Motor neuron (in vitro differentiated cells): ENCODE results near the gene PI4KB. TPM values are rescaled to one million over a fixed set of nuclear protein-coding genes. Genes with fewer than 3 reads are reported as not detected.

ENCODE experiments used
- ATAC-seq, 8 experiments: fragments of 200-7000 bp; cut with Tn5 transposase; replicated peaks in 6 of 8; 2 replicates each; pipeline ENCODE4 v1.8.0; 2021; ENCODE audit warnings: mild to moderate bottlenecking in 8 of 8, moderate library complexity in 8 of 8
- H3K27ac ChIP-seq, 2 donors: fragments of 250-450 bp; sonication (Bioruptor Pico); 2 replicates each; pipeline ENCODE4 v1.9.0; 2021; ENCODE audit warnings: antibody characterized with exemption in 2 of 2, mild to moderate bottlenecking in 2 of 2, moderate library complexity in 1 of 2
- H3K4me1 ChIP-seq, 2 donors: fragments of 250-450 bp; sonication (Bioruptor Pico); replicated peaks in 1 of 2; 2 replicates each; pipeline ENCODE4 v1.6.1; 2021; ENCODE audit warnings: antibody characterized with exemption in 2 of 2, mild to moderate bottlenecking in 2 of 2, moderate library complexity in 1 of 2
- H3K4me3 ChIP-seq, 5 donors: fragments of 250-450 bp; sonication (Bioruptor Pico); 2 replicates each; pipeline ENCODE4 v1.9.0; 2021; ENCODE audit warnings: antibody characterized with exemption in 5 of 5, mild to moderate bottlenecking in 5 of 5, moderate library complexity in 4 of 5
- WGBS, 10 experiments: fragments of 450-650 bp; shearing (Covaris generic); methylation state at CpG; one replicate each; pipeline ENCODE4 v1.0.0; 2022; 5-methylcytosine and 5-hydroxymethylcytosine counted together
- in situ Hi-C, 9 experiments: fragments of 400-800 bp; cut with MboI; loops; one replicate each; pipeline ENCODE4 v1.15.0; 2021; ENCODE audit warnings: low sequenced_read_pairs in 9 of 9, low pct_unique_long_range_greater_than_20kb in 2 of 9; ENCODE audit not compliant: unreplicated experiment in 9 of 9
- total RNA-seq, 8 experiments: library from RNA; unstranded; fragments of 300-600 nt; gene quantifications; 2 replicates each; pipeline versions ENCODE4 v1.2.3 to v1.2.4, GENCODE V29; 2022

PI4KB gene
- total RNA-seq, 8 experiments from 2014 or later, result 45.0 to 64.7 (median 55.6) TPM

- no peak overlapping the region for H3K27ac ChIP-seq
- ATAC-seq, result peak in 1 of 8 experiments; percentile 5
- in situ Hi-C loops, result no loop called here
These were observed 37.9 kb downstream of the PI4KB start for GRCh38 chr1:151289080-151289935.

GRCh38 chr1:151288502-151288901 lies 38.7 kb downstream of the PI4KB start:
- no peak for ATAC-seq
- WGBS, 10 experiments, result 80 to 100% (median 91%) methylated on average over 1 to 8 of the region's 14 CpGs; no CpG with 5 or more reads in 4 of the 10 experiments
- in situ Hi-C loops, result no loop called here
- Histone ChIP-seq H3K4me1 (peaks cover 6 to 10% of the 10 kb centered on the region in 2 donors), H3K4me3 (no peak overlapping the region), H3K27ac (no peak overlapping the region)

More at GRCh38 chr1:151289080-151289935, 37.9 kb downstream of the PI4KB start:
- WGBS, 10 experiments, result 50 to 100% (median 100%) methylated on average over 1 to 2 of the region's 18 CpGs; no CpG with 5 or more reads in 7 of the 10 experiments
- Histone ChIP-seq H3K4me1 (peaks cover 8 to 10% of the 10 kb centered on the region in 2 donors), H3K4me3 (no peak overlapping the region)

- ATAC-seq, result no peak
- H3K4me3 ChIP-seq, result no peak overlapping the region
- H3K27ac ChIP-seq, result no peak overlapping the region
- H3K4me1 ChIP-seq, result peaks cover 9 to 10% of the 10 kb centered on the region in 2 donors
- 67 to 100% (median 95%) methylated on average over 1 to 16 of the region's 22 CpGs; no CpG with 5 or more reads in 3 of the 10 experiments for WGBS, 10 experiments
- in situ Hi-C loops, result no loop called here
These were observed 39.3 kb downstream of the PI4KB start for GRCh38 chr1:151287767-151288500.

GRCh38 chr1:151287341-151287699 lies 39.9 kb downstream of the PI4KB start:
- in situ Hi-C loops, result no loop called here
- Histone ChIP-seq H3K4me3 (no peak overlapping the region), H3K4me1 (peaks cover 9 to 10% of the 10 kb centered on the region in 2 donors), H3K27ac (no peak overlapping the region)
- ATAC-seq, result no peak
- 83 to 100% (median 100%) methylated on average over 1 to 5 of the region's 7 CpGs; no CpG with 5 or more reads in 5 of the 10 experiments for WGBS, 10 experiments

- no peak overlapping the region for H3K27ac ChIP-seq
- H3K4me1 ChIP-seq, result peaks cover 9 to 10% of the 10 kb centered on the region in 2 donors
- ATAC-seq, result no peak
- in situ Hi-C loops, result no loop called here
- H3K4me3 ChIP-seq, result no peak overlapping the region
- WGBS, 10 experiments, result 90 to 100% (median 93%) methylated on average over 1 to 10 of the region's 10 CpGs; no CpG with 5 or more reads in 5 of the 10 experiments
These were observed 40.4 kb downstream of the PI4KB start for GRCh38 chr1:151286619-151287340.

- WGBS, 10 experiments, result 0 to 86% (median 39%) methylated on average over 1 of the region's 2 CpGs; no CpG with 5 or more reads in 6 of the 10 experiments
- no peak for ATAC-seq
- Histone ChIP-seq H3K27ac (no peak overlapping the region), H3K4me1 (peaks cover 9 to 10% of the 10 kb centered on the region in 2 donors), H3K4me3 (peak overlapping the region in 3 of 5 donors; percentile 53 to 85 (median 59))
- in situ Hi-C loops, result no loop called here
These were observed 43.1 kb downstream of the PI4KB start for GRCh38 chr1:151284013-151284577.

- Histone ChIP-seq H3K4me1 (peaks cover 9 to 10% of the 10 kb centered on the region in 2 donors), H3K4me3 (peak overlapping the region; percentile 53 to 85 (median 59)), H3K27ac (peak overlapping the region; percentile 70 to 84)
- in situ Hi-C loops, result no loop called here
- WGBS, 10 experiments, result 0 to 3% (median 1%) methylated on average over 5 to 6 of the region's 44 CpGs; no CpG with 5 or more reads in 6 of the 10 experiments
- no peak for ATAC-seq
These were observed 44.1 kb downstream of the PI4KB start for GRCh38 chr1:151282883-151283725.

- Histone ChIP-seq H3K4me1 (peaks cover 9 to 10% of the 10 kb centered on the region in 2 donors), H3K27ac (peak within 1 kb of the TSS; percentile 93 to 95), H3K4me3 (peak within 1 kb of the TSS; percentile 53 to 85 (median 59))
- in situ Hi-C loops, result no loop called here
- ATAC-seq, result peak; percentile 81 to 93 (median 92)
- WGBS, 10 experiments, result 0 to 2% (median 0%) methylated on average over 3 to 10 of the region's 74 CpGs; no CpG with 5 or more reads in 5 of the 10 experiments
These were observed 45.0 kb downstream of the PI4KB start, which contains the start of gene ZNF687 for GRCh38 chr1:151281969-151282882. ZNF687 (plus strand) TSS chr1:151282299; CDS start chr1:151286292, 3,993 bp downstream.

GRCh38 chr1:151281225-151281968 lies 45.8 kb downstream of the PI4KB start:
- Histone ChIP-seq H3K4me1 (peaks cover 9 to 10% of the 10 kb centered on the region in 2 donors), H3K4me3 (peak overlapping the region; percentile 53 to 85 (median 59)), H3K27ac (peak overlapping the region; percentile 93 to 95)
- in situ Hi-C loops, result no loop called here
- 0 to 10% (median 0%) methylated on average over 1 to 24 of the region's 48 CpGs; no CpG with 5 or more reads in 1 of the 10 experiments for WGBS, 10 experiments
- ATAC-seq, result peak; percentile 44 to 65 (median 57)

- H3K4me3 ChIP-seq, result no peak overlapping the region
- ATAC-seq, result no peak
- no peaks in the 10 kb centered on the region for H3K4me1 ChIP-seq
- WGBS, 10 experiments, result 51 to 100% (median 84%) methylated on average over 1 to 2 of the region's 2 CpGs
- H3K27ac ChIP-seq, result no peak overlapping the region
- in situ Hi-C loops, result no loop called here
These were observed 50.0 kb downstream of the PI4KB start for GRCh38 chr1:151277249-151277648.
